Thymus (tissue), 11 donors: ENCODE results near the gene HSDL2. TPM values are rescaled to one million over a fixed set of nuclear protein-coding genes. Genes with fewer than 3 reads are reported as not detected.
A peak's percentile ranks its signal among the peaks of the same experiment; 100 is the strongest.
"Not testable (repeated sequence)": the region's sequence is repeated elsewhere in the genome, so short reads cannot be mapped to it uniquely, and the experiment has no call there.

Experiments used
- DNase-seq, 9 donors: peaks; one replicate each; pipeline ENCODE4 v3.0.0-alpha.2; 2013; ENCODE audit warnings: low spot score in 9 of 9, low read depth in 6 of 9, missing footprints in 1 of 9
- H3K27ac ChIP-seq, 2 donors: one replicate each; pipeline ENCODE4 v1.5.1; 2013; ENCODE audit warnings: control low read depth in 1 of 2, low read depth in 1 of 2, low read length in 1 of 2, mild to moderate bottlenecking in 1 of 2, moderate library complexity in 1 of 2
- H3K27me3 ChIP-seq, 2 donors: one replicate each; pipeline ENCODE4 v1.5.1; 2013; ENCODE audit warnings: low read length in 1 of 2; ENCODE audit not compliant: control insufficient read depth in 2 of 2, insufficient read depth in 1 of 2
- H3K36me3 ChIP-seq, 2 donors: one replicate each; pipeline ENCODE4 v1.5.1; 2013; ENCODE audit warnings: low read length in 1 of 2, mild to moderate bottlenecking in 1 of 2, moderate library complexity in 1 of 2; ENCODE audit not compliant: control insufficient read depth in 2 of 2, insufficient read depth in 2 of 2
- H3K4me1 ChIP-seq, 2 donors: one replicate each; pipeline ENCODE4 v1.5.1; 2013; ENCODE audit warnings: low read length in 2 of 2; ENCODE audit not compliant: control insufficient read depth in 2 of 2, insufficient read depth in 2 of 2
- H3K4me3 ChIP-seq, 2 donors: one replicate each; pipeline ENCODE4 v1.5.1; 2013; ENCODE audit warnings: low read length in 2 of 2, control low read depth in 1 of 2, mild to moderate bottlenecking in 1 of 2
- H3K9me3 ChIP-seq, 2 donors: one replicate each; pipeline ENCODE4 v1.5.1; 2013; ENCODE audit warnings: low read length in 1 of 2, mild to moderate bottlenecking in 1 of 2; ENCODE audit not compliant: control insufficient read depth in 2 of 2, insufficient read depth in 1 of 2
- WGBS: extraction: QIAGEN DNeasy Blood & Tissue Kit; methylation state at CpG from one replicate; pipeline ENCODE4 v1.1.7; 2013; 5-methylcytosine and 5-hydroxymethylcytosine counted together
- polyA plus RNA-seq: library from polyadenylated mRNA; stranded (reverse); fragments of 200-250 nt; gene quantifications from one replicate; pipeline ENCODE4 v1.2.3, GENCODE V29; 2013
- total RNA-seq: library from RNA; stranded (reverse); fragments of 120-200 nt; gene quantifications from one replicate; pipeline ENCODE4 v1.2.4, GENCODE V29; 2013
- donor health status: healthy.

The HSDL2 gene
- total and polyA plus RNA-seq, 2 donors = 27.6 to 28.6 TPM

GRCh38 chr9:112355427-112355897, 24.4 kb upstream of the HSDL2 start:
- Histone ChIP-seq H3K9me3 (no peaks in the 10 kb centered on the region), H3K27me3 (no peaks in the 10 kb centered on the region), H3K4me1 (peaks cover 10 to 12% of the 10 kb centered on the region in 2 donors), H3K36me3 (no peaks in the 10 kb centered on the region), H3K27ac (peak overlapping the region; percentile 80 to 87), H3K4me3 (no peak overlapping the region)
- peak in 3 of 9 donors; percentile 46 to 78 (median 48) for DNase-seq
- WGBS = 77% methylated on average over 8 of the region's 8 CpGs

- Histone ChIP-seq H3K27ac (no peak overlapping the region), H3K4me1 (peaks cover 0 to 7% of the 10 kb centered on the region in 2 donors), H3K36me3 (no peaks in the 10 kb centered on the region)
These were observed 19.7 kb upstream of the HSDL2 start for GRCh38 chr9:112360047-112360804.

GRCh38 chr9:112361601-112362000, 18.3 kb upstream of the HSDL2 start:
- H3K4me1 ChIP-seq = no peaks in the 10 kb centered on the region

More at GRCh38 chr9:112360047-112360804, 19.7 kb upstream of the HSDL2 start:
- WGBS = 94% methylated on average over 5 of the region's 5 CpGs
- Histone ChIP-seq H3K27me3 (no peaks in the 10 kb centered on the region), H3K4me3 (no peak overlapping the region), H3K9me3 (peaks cover 0 to 2% of the 10 kb centered on the region in 2 donors)
- DNase-seq = no peak

GRCh38 chr9:112364761-112365160, 15.1 kb upstream of the HSDL2 start:
- Histone ChIP-seq H3K4me3 (no peak overlapping the region), H3K27ac (no peak overlapping the region), H3K9me3 (peaks cover 0 to 17% of the 10 kb centered on the region in 2 donors), H3K4me1 (no peaks in the 10 kb centered on the region), H3K36me3 (no peaks in the 10 kb centered on the region), H3K27me3 (no peaks in the 10 kb centered on the region)
- WGBS = 64% methylated on average over 3 of the region's 3 CpGs
- no peak for DNase-seq

More at GRCh38 chr9:112361601-112362000, 18.3 kb upstream of the HSDL2 start:
- peaks cover 0 to 8% of the 10 kb centered on the region in 2 donors for H3K9me3 ChIP-seq
- H3K27me3 ChIP-seq = no peaks in the 10 kb centered on the region
- H3K4me3 ChIP-seq = no peak overlapping the region
- DNase-seq = peak in 3 of 9 donors; percentile 16 to 64 (median 57)
- no peak overlapping the region for H3K27ac ChIP-seq
- WGBS = 18% methylated on average over 4 of the region's 4 CpGs
- H3K36me3 ChIP-seq = no peaks in the 10 kb centered on the region

GRCh38 chr9:112365257-112365656, 14.7 kb upstream of the HSDL2 start:
- WGBS = 99% methylated on average over 3 of the region's 3 CpGs
- H3K27ac ChIP-seq, H3K36me3 ChIP-seq, DNase-seq, H3K27me3 ChIP-seq, H3K4me1 ChIP-seq, H3K4me3 ChIP-seq: not testable (repeated sequence)
- peaks cover 0 to 17% of the 10 kb centered on the region in 2 donors for H3K9me3 ChIP-seq

GRCh38 chr9:112366591-112366990, 13.3 kb upstream of the HSDL2 start:
- Histone ChIP-seq H3K4me3 (no peak overlapping the region), H3K4me1 (no peaks in the 10 kb centered on the region), H3K36me3 (no peaks in the 10 kb centered on the region), H3K9me3 (peaks cover 0 to 17% of the 10 kb centered on the region in 2 donors), H3K27ac (no peak overlapping the region), H3K27me3 (no peaks in the 10 kb centered on the region)
- DNase-seq = no peak
- WGBS = 94% methylated on average over 3 of the region's 3 CpGs

- H3K27me3 ChIP-seq = no peaks in the 10 kb centered on the region
- H3K4me3 ChIP-seq = no peak overlapping the region
- H3K36me3 ChIP-seq = no peaks in the 10 kb centered on the region
- H3K27ac ChIP-seq = no peak overlapping the region
- H3K9me3 ChIP-seq = peaks cover 0 to 17% of the 10 kb centered on the region in 2 donors
- no peak for DNase-seq
- H3K4me1 ChIP-seq = no peaks in the 10 kb centered on the region
These were observed 12.4 kb upstream of the HSDL2 start for GRCh38 chr9:112367465-112367864.

GRCh38 chr9:112369817-112370216, 10.1 kb upstream of the HSDL2 start:
- WGBS = 100% methylated on average over 1 of the region's 1 CpG
- H3K36me3 ChIP-seq = no peaks in the 10 kb centered on the region
- DNase-seq = no peak

GRCh38 chr9:112371060-112371459, 8.8 kb upstream of the HSDL2 start:
- H3K4me1 ChIP-seq = no peaks in the 10 kb centered on the region
- no peak overlapping the region for H3K4me3 ChIP-seq
- 0% methylated on average over 1 of the region's 1 CpG for WGBS
- no peaks in the 10 kb centered on the region for H3K36me3 ChIP-seq
- peaks cover 0 to 14% of the 10 kb centered on the region in 2 donors for H3K9me3 ChIP-seq
- H3K27me3 ChIP-seq = no peaks in the 10 kb centered on the region
- no peak for DNase-seq
- H3K27ac ChIP-seq = no peak overlapping the region

More at GRCh38 chr9:112369817-112370216, 10.1 kb upstream of the HSDL2 start:
- no peaks in the 10 kb centered on the region for H3K4me1 ChIP-seq
- H3K27ac ChIP-seq = no peak overlapping the region
- peaks cover 0 to 15% of the 10 kb centered on the region in 2 donors for H3K9me3 ChIP-seq
- H3K27me3 ChIP-seq = no peaks in the 10 kb centered on the region
- H3K4me3 ChIP-seq = no peak overlapping the region
